Activated CD8-positive, alpha-beta memory T cell treated with anti-CD3 and anti-CD28 coated beads, Interleukin-2, amount 50 U/mL, for 24 hours (primary cell): Measurements from ENCODE around the gene UGT1A4.

Source experiments
- DNase-seq: peaks from one replicate; pipeline ENCODE4 v3.0.0-alpha.2; 2020; ENCODE audit errors: extremely low read depth

UGT1A4 gene

GRCh38 chr2:233811732-233812131 is 93.2 kb downstream of the UGT1A4 start:
- no peak for DNase-seq

GRCh38 chr2:233813236-233814055 is 94.9 kb downstream of the UGT1A4 start:
- DNase-seq = no peak

DNA sequence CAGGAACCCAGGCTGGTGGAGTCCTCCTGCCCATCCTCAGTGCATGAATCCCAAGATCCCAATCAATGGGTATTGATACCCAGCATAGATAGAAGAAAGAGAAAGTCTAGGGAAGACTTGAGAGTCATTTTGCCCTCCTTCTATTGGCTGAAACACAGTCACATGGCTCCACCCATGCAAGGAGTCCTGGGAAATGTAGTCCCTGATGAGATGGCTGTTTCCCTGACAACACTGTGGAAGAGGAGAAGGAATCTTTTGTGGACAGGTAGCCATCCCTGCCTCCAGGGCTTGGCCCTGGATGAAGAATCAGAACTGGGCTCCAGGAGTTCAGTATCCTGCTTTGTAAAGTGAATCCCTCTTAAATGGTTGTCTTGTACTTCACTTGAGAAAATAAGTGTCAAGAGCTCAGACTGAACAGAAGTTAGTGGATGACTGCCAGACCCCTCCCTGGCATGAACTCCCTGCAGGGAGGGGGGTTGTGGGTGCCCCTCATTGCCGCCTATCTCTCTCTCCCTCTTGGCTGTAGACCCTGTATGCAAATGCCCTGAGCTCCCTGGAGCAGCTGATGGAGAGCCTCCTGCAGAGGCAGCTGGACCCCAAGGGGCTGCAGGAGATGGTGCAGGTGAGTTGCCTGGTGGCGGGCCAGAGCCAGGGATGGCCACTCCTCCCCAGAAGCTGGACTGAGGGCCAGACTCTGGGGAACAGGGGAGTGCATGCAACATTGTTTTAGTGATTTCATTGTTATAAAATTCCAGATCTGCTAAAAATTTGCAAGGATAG is 95.7 kb downstream of the UGT1A4 start:
- no peak for DNase-seq

- no peak for DNase-seq
Observed at GRCh38 chr2:233815861-233816260, 97.3 kb downstream of the UGT1A4 start.

- no peak for DNase-seq
Observed at GRCh38 chr2:233816334-233816733, 97.8 kb downstream of the UGT1A4 start.

DNA sequence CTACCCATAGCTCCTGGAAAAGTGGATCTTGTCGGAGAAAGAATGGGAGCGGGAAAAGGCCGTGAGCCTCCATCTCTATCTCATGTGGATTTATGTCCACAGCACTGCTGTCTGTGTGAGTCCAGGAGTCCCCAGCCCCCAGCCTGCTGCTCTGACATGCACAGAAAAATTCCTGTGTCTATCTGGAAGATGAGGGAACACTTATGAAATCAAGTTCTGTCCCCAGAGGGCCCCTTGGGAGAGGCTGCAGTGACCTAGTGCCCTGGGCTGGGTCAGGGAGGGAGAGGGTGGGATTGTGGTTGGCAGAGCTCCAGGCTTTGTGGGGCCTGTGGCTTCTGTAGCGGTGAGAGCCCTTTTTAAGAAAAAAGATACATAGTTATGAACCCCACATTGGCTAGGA is 98.2 kb downstream of the UGT1A4 start:
- no peak for DNase-seq

GRCh38 chr2:233817361-233817911 is 98.9 kb downstream of the UGT1A4 start:
- DNase-seq = no peak

- DNase-seq = no peak
Observed at GRCh38 chr2:233817995-233818638, 99.6 kb downstream of the UGT1A4 start.

DNA sequence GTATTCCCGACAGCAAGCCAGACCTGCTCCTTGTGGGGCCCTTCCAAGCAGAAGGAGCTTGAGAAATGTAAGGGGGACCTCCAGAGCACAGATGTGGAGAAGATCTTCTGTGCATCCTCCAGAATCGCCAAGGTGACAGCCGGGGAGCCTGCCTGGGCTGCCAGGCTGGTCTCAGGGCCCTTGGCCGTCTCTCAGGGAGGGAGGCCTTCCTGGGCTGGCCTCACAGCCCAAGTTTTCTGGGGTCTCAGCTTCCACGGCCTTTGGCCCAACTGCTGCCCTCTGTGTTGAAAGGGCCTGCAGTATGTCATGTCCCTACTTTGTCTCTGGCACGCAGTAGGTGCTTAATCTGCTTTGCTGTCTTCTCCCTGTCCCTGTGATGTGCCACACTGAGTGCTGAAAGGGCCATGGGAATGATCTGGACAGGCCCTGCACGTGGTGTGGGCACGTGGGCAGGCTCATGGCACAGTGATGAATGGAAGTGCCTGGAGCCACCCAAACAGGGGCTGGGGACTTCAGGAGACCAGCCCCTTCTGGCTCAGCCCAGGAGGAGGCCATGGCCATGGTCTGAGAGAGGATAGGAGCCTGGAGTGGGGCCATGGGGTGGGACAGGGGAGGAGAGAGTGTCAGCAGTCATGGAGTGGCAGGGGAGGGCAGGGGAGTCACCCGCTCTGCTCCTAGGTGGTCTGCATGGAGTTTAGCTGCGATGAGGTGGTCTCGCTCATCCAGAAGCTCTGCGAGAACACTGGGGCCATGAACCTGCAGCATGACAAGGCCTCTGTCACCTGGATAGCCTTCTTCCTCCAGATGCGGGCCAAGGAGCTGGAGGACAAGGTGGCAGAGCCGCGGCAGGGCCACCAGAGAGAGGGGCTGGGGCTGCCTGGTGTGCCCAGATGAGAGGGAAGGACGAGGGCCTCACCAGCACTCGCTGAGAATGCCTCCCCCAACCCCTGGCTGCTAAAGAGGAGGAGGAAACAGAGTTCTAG is 100.4 kb downstream of the UGT1A4 start:
- DNase-seq = no peak

- no peak for DNase-seq
Observed at GRCh38 chr2:233819884-233820773, 101.6 kb downstream of the UGT1A4 start.

GRCh38 chr2:233820774-233821105 is 102.2 kb downstream of the UGT1A4 start:
- DNase-seq = no peak

DNA sequence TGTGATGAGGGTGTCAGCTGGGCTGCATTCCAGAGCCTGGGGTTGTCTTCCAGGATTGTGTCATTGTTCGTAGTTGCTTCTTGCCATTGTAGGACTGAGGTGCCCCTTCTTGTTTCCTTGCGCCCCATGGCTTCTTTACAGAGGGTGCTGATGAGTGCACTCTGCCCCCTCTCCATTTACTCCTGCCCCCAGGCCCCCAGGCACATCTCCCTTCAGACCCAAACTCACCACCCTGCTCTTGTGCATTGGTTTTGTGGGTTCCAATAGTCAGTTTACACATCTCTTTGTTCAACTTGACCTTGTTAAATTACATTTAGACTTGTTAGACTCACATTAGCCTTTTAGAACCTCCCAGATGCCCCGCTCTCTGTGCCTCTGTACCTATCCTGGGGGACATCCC is 102.7 kb downstream of the UGT1A4 start:
- DNase-seq = no peak

GRCh38 chr2:233821709-233822100 is 103.2 kb downstream of the UGT1A4 start:
- DNase-seq = no peak

DNA sequence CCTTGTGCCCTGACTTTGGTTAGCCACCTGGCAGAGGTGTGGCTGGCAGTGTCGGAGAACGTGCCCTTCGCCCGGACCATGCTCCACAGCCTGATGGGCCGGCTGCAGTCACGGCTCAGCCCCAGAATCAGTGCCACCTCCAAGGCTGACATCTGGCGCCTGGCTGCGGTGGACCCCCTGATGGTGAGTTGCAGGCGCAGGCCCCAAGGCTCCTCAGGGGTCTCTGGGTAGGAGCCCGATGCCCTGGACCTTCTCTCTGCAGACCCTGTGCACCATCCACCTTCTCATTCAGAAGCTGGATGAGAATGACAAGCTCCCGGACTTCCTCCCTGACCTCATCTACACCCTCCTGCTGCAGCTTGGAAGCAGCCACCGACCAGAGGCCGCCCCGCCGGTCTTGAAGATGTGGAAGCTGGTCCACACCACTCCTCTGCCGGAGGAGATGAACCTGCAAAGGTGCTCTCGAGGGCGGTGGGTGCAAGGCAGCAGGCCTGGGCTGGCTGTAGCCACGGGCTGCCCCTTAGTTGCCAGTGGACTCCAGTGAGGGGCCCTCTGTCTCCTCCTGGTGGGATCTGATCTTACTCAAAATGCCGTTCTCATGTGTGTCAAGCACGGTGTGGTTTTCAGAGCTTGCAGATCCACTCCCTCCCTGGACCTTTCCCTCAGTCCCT is 103.7 kb downstream of the UGT1A4 start:
- DNase-seq = no peak
